Activated CD8-positive, alpha-beta T cell treated with anti-CD3 and anti-CD28 coated beads, Interleukin-2, amount 10 ng/mL, durations not matched to agents 7 days and 5 days (primary cell): ENCODE data around the gene TRHDE. TPM values are rescaled to one million over a fixed set of nuclear protein-coding genes. Genes with fewer than 3 reads are reported as not detected.
"Not testable (repeated sequence)": the region's sequence is repeated elsewhere in the genome, so short reads cannot be mapped to it uniquely, and the experiment has no call there.

Experiments used
- ATAC-seq: fragments of 150-1000 bp; cut with Tn5 transposase; one replicate; pipeline ENCODE4 v1.10.0; 2021; ENCODE audit warnings: moderate library complexity
- CTCF ChIA-PET: fragments of 350-600 bp; sonication (Branson Sonifier 250); formaldehyde crosslinking; loops from one replicate; lab custom pipeline; 2021; ENCODE audit warnings: antibody characterized with exemption; lab: Charles Lee
- POLR2A ChIA-PET: fragments of 350-600 bp; sonication (Branson Sonifier 250); formaldehyde crosslinking; loops from one replicate; lab custom pipeline; 2021; ENCODE audit warnings: antibody characterized with exemption; lab: Charles Lee
- DNase-seq: peaks from one replicate; pipeline ENCODE4 v3.0.0-alpha.2; 2020
- H3K27ac Mint-ChIP-seq: one replicate; pipeline ENCODE4 v1.8.0; 2021; ENCODE audit warnings: mild to moderate bottlenecking, mixed read lengths
- H3K27me3 Mint-ChIP-seq: one replicate; pipeline ENCODE4 v1.8.0; 2021; ENCODE audit warnings: low read depth, mixed read lengths
- H3K36me3 Mint-ChIP-seq: one replicate; pipeline ENCODE4 v1.8.0; 2021; ENCODE audit warnings: low read depth, mixed read lengths
- H3K4me1 Mint-ChIP-seq: one replicate; pipeline ENCODE4 v1.8.0; 2021; ENCODE audit warnings: low read depth, mixed read lengths
- H3K4me3 Mint-ChIP-seq: one replicate; pipeline ENCODE4 v1.8.0; 2021; ENCODE audit warnings: mild to moderate bottlenecking, mixed read lengths
- H3K9me3 Mint-ChIP-seq: one replicate; pipeline ENCODE4 v1.8.0; 2022; ENCODE audit warnings: mixed read lengths; ENCODE audit not compliant: insufficient read depth
- total RNA-seq, 2 experiments: library from RNA; stranded (reverse); gene quantifications; one replicate each; pipeline ENCODE4 v1.2.3, GENCODE V29; 2021

TRHDE gene
- total RNA-seq, 2 experiments from 2014 or later, result not detected

- CTCF ChIA-PET, result no interaction called here
- Mint-ChIP-seq H3K27me3 (no peaks in the 10 kb centered on the region), H3K4me1 (no peaks in the 10 kb centered on the region), H3K4me3 (no peak overlapping the region), H3K36me3 (no peaks in the 10 kb centered on the region), H3K27ac (no peak overlapping the region), H3K9me3 (peaks cover 3% of the 10 kb centered on the region)
- POLR2A ChIA-PET, result no interaction called here
- ATAC-seq (no peak), DNase-seq (no peak)
Observed at GRCh38 chr12:72677139-72677538, 405.0 kb downstream of the TRHDE start.

GRCh38 chr12:72677846-72678245 lies 405.7 kb downstream of the TRHDE start:
- no peaks in the 10 kb centered on the region for H3K36me3 Mint-ChIP-seq
- peaks cover 6% of the 10 kb centered on the region for H3K9me3 Mint-ChIP-seq
- DNase-seq (no peak), ATAC-seq (no peak)
- ChIA-PET CTCF (no interaction called here), POLR2A (no interaction called here)
- H3K4me1 Mint-ChIP-seq, result no peaks in the 10 kb centered on the region
- no peaks in the 10 kb centered on the region for H3K27me3 Mint-ChIP-seq
- H3K4me3 Mint-ChIP-seq, result no peak overlapping the region
- no peak overlapping the region for H3K27ac Mint-ChIP-seq

- Mint-ChIP-seq H3K4me1 (no peaks in the 10 kb centered on the region), H3K27ac (no peak overlapping the region), H3K27me3 (no peaks in the 10 kb centered on the region), H3K4me3 (no peak overlapping the region), H3K9me3 (peaks cover 6% of the 10 kb centered on the region), H3K36me3 (no peaks in the 10 kb centered on the region)
- DNase-seq (no peak), ATAC-seq (no peak)
- ChIA-PET CTCF (no interaction called here), POLR2A (interaction anchor here (0.6 kb wide), 1 partner anchor 735 kb away, joined by 3 read pairs; no protein-coding TSS in a partner anchor)
Observed at GRCh38 chr12:72679147-72679757, 407.1 kb downstream of the TRHDE start.

GRCh38 chr12:72681028-72681427 lies 408.9 kb downstream of the TRHDE start:
- Mint-ChIP-seq H3K27ac (no peak overlapping the region), H3K36me3 (no peaks in the 10 kb centered on the region), H3K9me3 (peaks cover 6% of the 10 kb centered on the region), H3K4me1 (no peaks in the 10 kb centered on the region), H3K27me3 (no peaks in the 10 kb centered on the region), H3K4me3 (no peak overlapping the region)
- CTCF ChIA-PET, result no interaction called here
- POLR2A ChIA-PET, result no interaction called here
- no peak for ATAC-seq
- DNase-seq, result no peak

- no peak for ATAC-seq
- CTCF ChIA-PET, result no interaction called here
Observed at GRCh38 chr12:72684491-72684890, 412.3 kb downstream of the TRHDE start.

GRCh38 chr12:72692338-72692737 lies 420.2 kb downstream of the TRHDE start:
- H3K36me3 Mint-ChIP-seq, result no peaks in the 10 kb centered on the region
- CTCF ChIA-PET, result no interaction called here
- ATAC-seq, result no peak
- H3K9me3 Mint-ChIP-seq, result no peaks in the 10 kb centered on the region
- POLR2A ChIA-PET, result no interaction called here
- no peaks in the 10 kb centered on the region for H3K27me3 Mint-ChIP-seq
- no peak for DNase-seq
- H3K27ac Mint-ChIP-seq, result no peak overlapping the region
- H3K4me1 Mint-ChIP-seq, result no peaks in the 10 kb centered on the region
- no peak overlapping the region for H3K4me3 Mint-ChIP-seq

More at GRCh38 chr12:72684491-72684890, 412.3 kb downstream of the TRHDE start:
- Mint-ChIP-seq H3K36me3 (no peaks in the 10 kb centered on the region), H3K27ac (no peak overlapping the region), H3K9me3 (peaks cover 6% of the 10 kb centered on the region), H3K27me3 (no peaks in the 10 kb centered on the region), H3K4me3 (no peak overlapping the region), H3K4me1 (no peaks in the 10 kb centered on the region)
- no peak for DNase-seq
- POLR2A ChIA-PET, result no interaction called here

- ChIA-PET POLR2A (no interaction called here), CTCF (interaction anchor here (0.8 kb wide), 1 partner anchor 79 kb away, joined by 3 read pairs; no protein-coding TSS in a partner anchor)
- Mint-ChIP-seq H3K4me1 (no peaks in the 10 kb centered on the region), H3K4me3 (no peak overlapping the region), H3K36me3 (no peaks in the 10 kb centered on the region), H3K27ac (no peak overlapping the region), H3K27me3 (no peaks in the 10 kb centered on the region), H3K9me3 (no peaks in the 10 kb centered on the region)
- no peak for ATAC-seq
- no peak for DNase-seq
Observed at GRCh38 chr12:72694193-72694592, 422.0 kb downstream of the TRHDE start.

GRCh38 chr12:72699362-72699761 lies 427.2 kb downstream of the TRHDE start:
- Mint-ChIP-seq H3K36me3 (no peaks in the 10 kb centered on the region), H3K27me3 (no peaks in the 10 kb centered on the region), H3K27ac (no peak overlapping the region), H3K4me1 (no peaks in the 10 kb centered on the region), H3K9me3 (peaks cover 15% of the 10 kb centered on the region), H3K4me3 (no peak overlapping the region)
- CTCF ChIA-PET, result no interaction called here
- POLR2A ChIA-PET, result no interaction called here
- ATAC-seq (no peak), DNase-seq (no peak)

- DNase-seq, CTCF ChIA-PET, H3K4me3 Mint-ChIP-seq, H3K4me1 Mint-ChIP-seq, H3K27me3 Mint-ChIP-seq, ATAC-seq, H3K27ac Mint-ChIP-seq, H3K9me3 Mint-ChIP-seq, POLR2A ChIA-PET, H3K36me3 Mint-ChIP-seq: not testable (repeated sequence)
Observed at GRCh38 chr12:72712025-72712424, 439.9 kb downstream of the TRHDE start.

GRCh38 chr12:72716221-72716620 lies 444.1 kb downstream of the TRHDE start:
- Mint-ChIP-seq H3K9me3 (peaks cover 11% of the 10 kb centered on the region), H3K4me3 (no peak overlapping the region), H3K27me3 (no peaks in the 10 kb centered on the region), H3K36me3 (no peaks in the 10 kb centered on the region), H3K27ac (no peak overlapping the region), H3K4me1 (no peaks in the 10 kb centered on the region)
- ATAC-seq (no peak), DNase-seq (no peak)
- CTCF ChIA-PET, result no interaction called here
- POLR2A ChIA-PET, result no interaction called here

GRCh38 chr12:72717036-72717435 lies 444.9 kb downstream of the TRHDE start:
- no peaks in the 10 kb centered on the region for H3K4me1 Mint-ChIP-seq
- no peak overlapping the region for H3K4me3 Mint-ChIP-seq
- no peak for DNase-seq
- no peaks in the 10 kb centered on the region for H3K27me3 Mint-ChIP-seq
- no peak for ATAC-seq
- no peak overlapping the region for H3K27ac Mint-ChIP-seq
- H3K9me3 Mint-ChIP-seq, result peaks cover 11% of the 10 kb centered on the region
- H3K36me3 Mint-ChIP-seq, result no peaks in the 10 kb centered on the region
- ChIA-PET POLR2A (no interaction called here), CTCF (no interaction called here)
